Smooth muscle cell of the brain vasculature (primary cell): ENCODE measurements around the gene CDX1.

Experiments used
- DNase-seq: peaks from one replicate; pipeline ENCODE4 v3.0.0-alpha.2; 2012; ENCODE audit warnings: low read depth, low spot score

CDX1 gene

DNA sequence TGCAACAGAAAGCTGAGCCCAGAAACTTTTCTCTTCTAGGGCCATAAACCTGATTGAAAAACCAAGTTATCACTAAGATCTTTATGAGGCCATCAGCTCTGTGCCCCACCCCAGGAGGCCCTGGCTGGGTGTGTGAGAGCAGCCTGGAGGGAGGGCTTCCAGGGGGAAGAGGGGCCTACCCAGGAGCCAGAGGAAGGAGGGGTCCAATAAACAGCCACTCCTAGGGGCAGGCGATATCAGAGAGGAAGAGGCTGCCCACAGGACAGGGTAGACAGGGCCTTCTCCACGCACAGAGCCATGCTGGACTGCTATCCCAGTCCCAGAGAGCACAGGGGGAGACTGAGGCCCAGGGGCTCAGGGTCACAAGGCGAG lies 4.5 kb upstream of the CDX1 start:
- no peak for DNase-seq

GRCh38 chr5:150163035-150163434 lies 3.5 kb upstream of the CDX1 start:
- no peak for DNase-seq

GRCh38 chr5:150163547-150164059 lies 3.0 kb upstream of the CDX1 start:
- no peak for DNase-seq

GRCh38 chr5:150164211-150164980 lies 2.2 kb upstream of the CDX1 start:
- no peak for DNase-seq

- no peak for DNase-seq
Measured at GRCh38 chr5:150166037-150166649, 435 bp upstream of the CDX1 start.

DNA sequence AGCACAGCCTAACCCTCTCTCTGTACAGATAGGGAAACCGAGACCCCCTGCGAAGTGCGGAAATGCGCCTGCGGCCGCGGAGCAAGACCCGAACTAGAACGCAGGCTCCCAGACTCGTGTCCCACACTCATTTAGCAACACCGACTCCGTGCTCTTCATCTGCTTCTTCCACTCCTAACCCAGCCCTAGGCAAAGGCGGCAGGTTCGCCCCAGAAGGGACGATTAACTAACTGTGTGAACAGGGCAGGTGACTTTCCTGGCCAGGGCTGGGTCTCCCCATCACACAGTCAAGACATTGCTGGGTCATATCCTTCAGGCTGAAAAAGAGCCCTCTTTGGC lies 903 bp downstream of the CDX1 start:
- DNase-seq, result no peak

DNA sequence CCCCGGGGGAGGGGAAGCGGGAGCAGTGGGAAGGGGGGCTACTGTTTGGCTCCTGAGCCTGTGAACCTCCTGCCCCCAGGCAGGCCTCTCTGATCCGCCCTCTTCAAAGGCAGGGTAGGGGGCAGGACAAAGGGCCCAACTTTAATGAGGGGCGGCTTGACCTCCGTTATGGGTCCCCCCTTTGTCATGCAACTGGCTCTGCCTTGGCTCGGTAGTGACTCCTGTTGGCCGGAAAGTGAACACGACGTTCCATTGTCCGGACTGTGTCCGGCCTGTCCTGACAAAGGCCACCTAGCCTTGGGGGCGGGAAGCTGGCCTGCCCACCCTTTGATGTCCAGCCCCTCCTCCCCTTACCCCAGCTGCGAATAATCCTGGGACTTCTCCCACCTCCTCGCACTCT lies 1.3 kb downstream of the CDX1 start:
- DNase-seq, result no peak

DNA sequence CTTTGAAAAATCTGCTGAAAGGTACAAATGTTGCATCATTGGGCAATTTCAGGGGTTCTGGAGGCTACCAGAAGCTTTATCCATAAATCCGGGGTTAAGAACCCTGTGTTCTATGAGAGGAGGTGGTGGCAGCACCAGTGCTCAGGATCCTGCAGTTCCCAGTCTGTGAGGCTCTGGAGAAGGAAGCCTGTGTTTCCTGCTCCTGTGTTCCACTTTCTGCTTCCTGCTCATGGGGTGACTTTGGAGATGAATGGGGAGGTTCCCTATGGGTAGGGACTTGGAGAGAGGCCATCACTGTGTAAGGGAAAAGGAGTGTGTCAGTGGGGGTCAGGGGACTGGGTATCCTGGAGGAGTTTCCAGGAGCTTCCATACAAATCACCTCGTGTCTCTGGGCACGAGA lies 2.3 kb downstream of the CDX1 start:
- no peak for DNase-seq

DNA sequence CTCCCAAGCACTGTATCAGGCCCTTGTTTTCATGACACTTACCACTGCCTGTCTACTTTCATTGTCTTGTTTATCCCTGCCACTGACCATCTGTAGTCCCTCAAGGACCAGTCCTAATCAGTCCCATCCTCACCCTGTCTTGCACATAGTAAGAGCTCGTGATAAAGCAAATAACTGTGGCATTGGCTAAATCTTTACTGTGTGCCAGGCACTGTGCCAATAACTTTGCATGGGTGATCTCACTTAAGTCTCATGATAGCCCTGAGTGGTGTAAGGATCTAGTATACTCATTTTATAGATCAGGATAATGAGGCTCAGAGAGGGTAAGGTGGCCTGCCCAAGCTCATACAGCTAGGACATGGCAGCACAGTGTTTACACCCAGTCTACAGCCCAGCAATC lies 5.6 kb downstream of the CDX1 start:
- no peak for DNase-seq

DNA sequence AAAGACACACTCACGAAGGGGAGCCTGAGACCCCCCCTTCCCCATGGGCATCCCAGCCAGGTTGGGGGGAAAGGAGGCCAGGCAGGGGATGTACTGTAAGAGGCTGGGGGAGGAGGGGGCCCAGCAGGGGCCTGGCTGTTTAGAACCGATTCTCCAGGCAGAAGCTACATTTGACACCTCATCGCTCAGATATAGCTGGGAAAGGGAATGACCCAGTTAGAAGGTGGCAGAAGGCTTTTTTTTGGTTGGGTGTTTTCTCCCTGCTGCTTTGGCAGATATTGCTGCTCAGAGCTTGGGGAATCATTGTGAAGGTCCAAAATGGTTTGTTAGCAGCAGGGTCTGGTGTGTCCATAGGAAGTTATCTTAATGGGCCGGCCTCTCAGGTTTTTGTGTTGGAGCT lies 6.0 kb downstream of the CDX1 start:
- no peak for DNase-seq

GRCh38 chr5:150173161-150173560 lies 6.6 kb downstream of the CDX1 start:
- no peak for DNase-seq

DNA sequence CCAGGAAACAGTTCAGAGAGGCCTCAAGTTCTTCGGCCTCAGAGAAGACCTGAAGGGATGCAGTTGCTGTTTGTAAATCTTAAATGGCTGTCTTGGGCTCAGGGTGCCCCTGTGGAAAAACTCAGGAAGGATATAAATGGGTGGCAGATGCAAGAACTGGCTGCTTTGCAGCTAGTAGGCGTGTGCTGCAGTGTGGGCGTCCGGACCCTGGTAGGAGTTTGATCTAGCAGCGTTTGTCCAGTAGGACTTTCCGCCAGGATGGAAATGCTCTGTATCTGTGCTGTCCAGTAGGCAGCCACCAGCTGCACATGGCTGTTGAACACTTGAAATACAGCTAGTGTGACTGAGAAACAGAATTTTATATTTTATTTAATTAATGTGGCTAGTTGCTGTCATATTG lies 7.7 kb downstream of the CDX1 start:
- DNase-seq, result no peak

GRCh38 chr5:150175076-150175475 lies 8.5 kb downstream of the CDX1 start:
- DNase-seq, result no peak

DNA sequence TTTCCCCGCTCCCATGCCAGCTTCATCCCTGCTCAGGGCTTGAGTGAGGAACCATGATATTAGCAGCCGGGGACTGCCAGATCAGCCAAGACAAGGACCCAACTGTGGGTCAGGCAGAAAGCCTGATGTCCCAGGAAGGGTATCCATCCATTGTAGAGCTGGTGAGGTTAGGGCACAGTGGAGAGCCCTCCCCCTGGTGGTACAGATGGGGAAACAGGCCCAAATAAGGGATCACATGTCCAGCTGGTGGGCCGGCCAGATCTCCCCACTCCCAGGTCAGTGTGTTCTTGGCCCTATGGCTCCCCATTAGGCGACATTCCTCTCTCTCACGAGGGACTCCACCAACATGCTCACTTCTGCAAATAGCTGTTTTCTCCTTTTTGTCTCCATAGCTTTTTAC lies 9.0 kb downstream of the CDX1 start:
- DNase-seq, result no peak

DNA sequence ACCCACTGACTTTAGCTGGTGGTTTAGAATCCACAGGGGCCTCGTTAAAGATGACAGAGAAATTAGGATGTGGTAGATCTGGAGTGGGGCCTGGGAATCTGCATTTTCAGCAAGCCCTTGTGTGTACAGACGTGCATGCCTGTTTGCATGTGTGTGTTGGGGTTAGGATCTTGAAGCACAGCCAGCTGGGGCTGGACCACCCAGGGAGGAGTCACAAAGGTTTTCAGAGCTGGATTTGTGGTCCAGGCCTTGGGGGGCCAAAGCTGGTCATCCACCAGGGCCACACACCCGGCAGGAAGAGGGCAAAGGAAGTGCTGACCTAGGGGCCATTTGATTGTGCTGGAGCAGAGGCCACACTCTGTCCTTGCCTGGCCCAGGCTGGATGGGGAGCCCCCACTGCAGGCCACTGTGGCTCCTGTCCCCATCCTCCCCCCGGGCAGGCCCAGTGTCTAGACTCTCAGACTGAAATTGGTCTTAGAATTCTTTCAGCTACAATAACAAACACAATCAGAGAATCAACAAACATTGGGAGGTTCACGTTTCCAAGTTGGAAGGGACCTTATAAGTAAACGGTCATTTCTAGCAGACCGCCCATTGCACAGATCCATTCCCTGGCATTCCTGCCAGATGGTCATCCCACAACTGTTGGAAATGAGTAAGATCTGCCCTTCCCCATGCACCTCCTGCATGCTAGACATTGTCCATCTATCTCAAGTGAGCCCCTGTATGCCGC lies 10.3 kb downstream of the CDX1 start:
- DNase-seq, result no peak

- no peak for DNase-seq
Measured at GRCh38 chr5:150177721-150178120, 11.1 kb downstream of the CDX1 start.

DNA sequence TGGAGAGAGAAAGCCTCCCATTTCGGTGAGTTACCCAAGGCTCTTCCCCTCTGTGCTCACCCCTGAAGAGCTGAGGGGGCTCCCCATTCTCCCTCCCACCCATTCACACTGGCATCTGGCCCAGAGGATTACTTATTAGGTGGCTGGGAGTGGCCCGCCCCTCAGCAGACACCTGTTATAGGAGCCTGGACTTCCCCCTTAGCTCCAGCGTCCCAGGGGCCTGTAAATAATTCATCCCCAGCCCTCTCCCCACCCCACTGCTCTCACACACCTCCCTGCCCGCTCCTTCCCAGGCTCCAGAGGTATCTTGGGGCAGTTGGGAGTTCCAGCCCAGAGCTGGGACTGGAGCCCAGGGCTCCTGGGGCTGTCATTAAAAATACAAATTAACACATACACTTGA lies 11.7 kb downstream of the CDX1 start:
- DNase-seq, result no peak

- DNase-seq, result no peak
Measured at GRCh38 chr5:150179019-150179620, 12.5 kb downstream of the CDX1 start.

- no peak for DNase-seq
Measured at GRCh38 chr5:150180241-150181026, 13.9 kb downstream of the CDX1 start.

DNA sequence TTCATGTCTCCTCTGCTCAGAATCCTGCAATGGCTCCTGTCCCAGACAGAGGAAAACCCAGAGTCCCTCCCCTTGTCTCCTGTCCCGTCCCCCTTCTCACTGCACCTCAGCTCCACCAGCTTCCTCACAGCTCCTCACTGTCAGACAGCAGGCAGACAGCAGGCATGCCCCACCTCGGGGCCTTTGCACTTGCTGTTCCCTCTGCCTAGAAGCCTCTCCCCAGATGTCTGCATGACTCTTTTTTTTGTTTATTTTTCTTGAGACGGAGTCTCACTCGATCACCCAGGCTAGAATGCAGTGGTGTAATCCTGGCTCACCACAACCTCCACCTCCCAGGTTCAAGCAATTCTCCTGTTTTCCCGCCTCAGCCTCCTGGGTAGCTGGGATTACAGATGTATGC lies 14.4 kb downstream of the CDX1 start:
- no peak for DNase-seq

DNA sequence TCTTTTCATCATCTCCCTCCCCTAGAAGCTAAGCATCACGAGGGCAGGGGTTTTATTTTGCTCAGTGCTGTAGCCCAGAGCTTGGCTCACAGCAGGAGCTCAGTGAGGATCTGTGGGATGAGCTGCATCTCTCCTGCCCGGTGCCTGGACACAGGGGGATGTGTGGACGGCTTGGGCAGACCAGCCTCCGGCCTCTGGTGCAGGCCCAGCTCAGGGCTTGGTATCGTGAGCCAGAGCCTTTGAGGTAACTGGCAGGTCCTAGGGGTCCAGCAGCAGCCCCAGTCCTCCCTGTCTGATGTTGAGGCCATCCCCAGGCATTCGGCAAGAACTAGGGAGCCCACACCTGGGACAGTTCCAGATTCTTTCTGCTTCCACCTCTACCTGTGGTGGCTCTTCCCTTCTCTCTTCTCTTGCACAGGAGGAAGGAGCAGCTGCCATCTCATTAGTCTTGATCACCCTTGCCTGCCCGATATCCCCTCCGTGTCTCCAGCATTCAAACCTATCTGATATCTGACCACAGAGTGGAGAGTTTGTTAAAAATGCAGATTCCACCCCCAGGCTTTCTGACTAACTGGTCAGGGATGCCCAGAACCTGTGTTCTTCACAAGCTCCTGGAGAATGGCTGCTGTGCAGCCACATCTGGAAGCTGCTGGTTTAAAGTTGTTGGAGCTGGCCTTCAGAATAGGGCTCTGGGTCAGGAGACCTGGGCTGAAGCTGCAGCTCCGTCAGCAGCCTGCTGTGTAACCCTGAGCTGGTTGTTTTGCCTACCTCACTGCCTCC lies 15.4 kb downstream of the CDX1 start:
- DNase-seq, result no peak
